NOMO-1 treated with DMSO at 0.1 percent for 48 hours (cell line): ENCODE data around the gene FAM3A.

Experiments used
- DNase-seq: peaks from one replicate; lab custom pipeline; 2025; ENCODE audit not compliant: unreplicated experiment; lab: John Stamatoyannopoulos, UW

FAM3A gene

GRCh38 chrX:154481911-154482601 lies 34.0 kb downstream of the FAM3A start:
- DNase-seq, result no peak

GRCh38 chrX:154481195-154481594 lies 34.8 kb downstream of the FAM3A start:
- DNase-seq, result no peak

DNA sequence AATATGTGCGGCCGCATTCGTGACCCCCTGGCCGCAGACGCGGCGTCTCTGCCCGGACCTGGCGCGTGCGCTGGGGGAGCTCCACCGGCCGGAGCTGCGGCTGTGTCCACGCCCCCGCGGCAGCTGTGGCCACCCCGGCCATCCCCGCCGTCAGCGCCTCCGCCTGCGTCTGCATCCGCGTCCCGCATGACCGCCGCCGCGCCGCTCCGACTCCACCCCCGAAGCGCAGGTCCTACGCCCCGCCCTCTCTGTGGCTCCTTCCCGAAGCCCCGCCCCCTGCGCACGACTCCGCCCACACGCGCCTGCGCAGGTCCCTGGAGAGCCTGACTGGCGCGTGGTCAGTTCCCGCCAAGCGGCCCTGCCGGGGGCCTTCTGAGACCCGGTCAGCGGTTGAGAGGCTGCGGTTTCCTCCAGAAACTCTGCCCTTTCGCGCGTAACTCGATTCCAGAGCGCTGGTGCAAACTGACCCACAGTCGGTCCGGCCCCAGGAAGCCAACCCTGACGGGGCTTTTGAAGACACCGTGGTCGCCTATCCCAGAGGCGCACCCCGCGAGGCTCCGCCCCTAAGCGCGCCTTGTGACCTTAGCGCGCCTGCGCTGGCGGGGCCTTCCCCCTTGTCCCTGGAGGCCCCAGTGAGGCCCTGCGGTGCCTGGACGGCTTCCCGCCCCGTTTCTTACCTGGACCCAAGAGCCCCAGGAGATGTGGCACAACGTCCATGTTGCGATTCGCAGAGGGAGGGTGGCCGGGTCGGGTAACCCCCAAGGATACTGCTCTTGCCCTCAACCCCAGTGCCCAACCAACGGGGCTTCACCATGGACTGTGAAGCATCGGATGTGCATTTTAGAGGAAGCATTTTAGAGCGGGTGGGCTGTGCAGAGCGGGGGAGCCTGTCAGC lies 37.1 kb downstream of the FAM3A start, which contains the start of gene LAGE3:
TSS of gene LAGE3 (minus strand) at position 554 of the 895 bp plus-strand sequence. CDS start at position 188, 366 bp downstream.
- DNase-seq, result peak; percentile 78

- DNase-seq, result no peak
Measured at GRCh38 chrX:154477891-154478477, 38.0 kb downstream of the FAM3A start.

- DNase-seq, result no peak
Measured at GRCh38 chrX:154476821-154477220, 39.2 kb downstream of the FAM3A start.

DNA sequence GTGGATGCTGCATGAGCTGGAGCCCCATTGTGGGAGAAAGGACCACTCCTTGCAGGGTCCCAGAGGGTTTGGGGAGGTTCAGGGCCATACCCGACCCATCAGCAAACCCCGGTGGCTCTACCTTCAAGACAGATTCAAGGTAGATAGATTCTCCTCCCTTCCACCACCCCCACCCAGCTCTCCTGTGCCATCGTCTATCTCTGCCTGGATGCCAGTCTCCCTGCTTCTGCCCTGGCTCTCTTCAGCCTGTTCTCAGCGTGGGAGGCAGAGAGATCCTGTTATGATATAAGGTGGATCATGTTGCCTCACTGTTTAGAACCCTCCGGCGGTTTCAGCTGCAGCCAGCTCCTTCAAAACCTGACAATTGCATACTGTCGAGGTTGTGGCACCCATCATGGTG lies 42.3 kb downstream of the FAM3A start:
- DNase-seq, result no peak

DNA sequence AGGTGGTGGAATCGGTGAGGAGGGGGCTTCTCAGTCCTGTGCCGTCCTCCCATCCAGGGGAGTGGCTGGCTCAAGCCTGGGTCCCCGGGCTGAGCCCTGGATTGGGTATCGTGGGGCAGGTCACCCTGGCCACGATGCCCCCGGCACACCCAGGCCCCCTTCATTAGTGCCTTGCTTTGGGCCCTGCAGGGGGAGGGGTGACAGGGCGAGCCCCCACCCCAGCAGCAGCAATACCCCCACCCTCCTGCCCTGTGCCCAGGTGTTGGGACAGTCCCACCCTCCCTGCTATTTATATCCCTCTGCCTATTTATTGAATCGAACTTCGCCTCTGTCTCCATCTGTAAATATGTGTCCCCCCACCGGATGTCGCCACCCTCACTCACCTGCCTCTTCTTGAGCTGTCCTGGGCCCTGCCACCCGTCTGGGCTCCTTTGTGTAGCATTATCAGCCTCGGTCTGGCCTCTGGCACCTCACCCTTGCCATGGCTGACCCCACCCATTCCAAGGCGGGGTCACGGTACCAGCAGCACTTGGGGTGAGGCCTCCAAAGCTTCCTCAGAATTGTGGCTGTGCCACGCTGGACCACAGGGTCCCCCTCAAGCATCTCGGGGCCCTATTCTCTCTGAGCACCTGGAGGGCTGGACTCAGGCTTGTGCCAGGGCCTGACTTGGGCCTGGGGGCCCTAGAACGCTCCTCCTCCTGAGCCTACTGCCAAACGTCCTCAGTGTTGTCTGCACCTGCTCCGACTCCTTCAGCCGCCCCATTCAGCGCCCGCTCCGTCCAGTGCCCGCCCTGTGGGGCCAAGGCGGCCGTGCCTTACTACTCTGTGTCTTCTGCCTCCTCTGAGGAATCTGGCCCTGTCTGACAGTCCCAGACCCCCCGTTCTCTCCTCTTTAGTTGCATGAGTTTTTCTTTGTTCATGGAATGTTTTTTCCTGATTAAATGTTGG lies 43.1 kb downstream of the FAM3A start:
- no peak for DNase-seq

DNA sequence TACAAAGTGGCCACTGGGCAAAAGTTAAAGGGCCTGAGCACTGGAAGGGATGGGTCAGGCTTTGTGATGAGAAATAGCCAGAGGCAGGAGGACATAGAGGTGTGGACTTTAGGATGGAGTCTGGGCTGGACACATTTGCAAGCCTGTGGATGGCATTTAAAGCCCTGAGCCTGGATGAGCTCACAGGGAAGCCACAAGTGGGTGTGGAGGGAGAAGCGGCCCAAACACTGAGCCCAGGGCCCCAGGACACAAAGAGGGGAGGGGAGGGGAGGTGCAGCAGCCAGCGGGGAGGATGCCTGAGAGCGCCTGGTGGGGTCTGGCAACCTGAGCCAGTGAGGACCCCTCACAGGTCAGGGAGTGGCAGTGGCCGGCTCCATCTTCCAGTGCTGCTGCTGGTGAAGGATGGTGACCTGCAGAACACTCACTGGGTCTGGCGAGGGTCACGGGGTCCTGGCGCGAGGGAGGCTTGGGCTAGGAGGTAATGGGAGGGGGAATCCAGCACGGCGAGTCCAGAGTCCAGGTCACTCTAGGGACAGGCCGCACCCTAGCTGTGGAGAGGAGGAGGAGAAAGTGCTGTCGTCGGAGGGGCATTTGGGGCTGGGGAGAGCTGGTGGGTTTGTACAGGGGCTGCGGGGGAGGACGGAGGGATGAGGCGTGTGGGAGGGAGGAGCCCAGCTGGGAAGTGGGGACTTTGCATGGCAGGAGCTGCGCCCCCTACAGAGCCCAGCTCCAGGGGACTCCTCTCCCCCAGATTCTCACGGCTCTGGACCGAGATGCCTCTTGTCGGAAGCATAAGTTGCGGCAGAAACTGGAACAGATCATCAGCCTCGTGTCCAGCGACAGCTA lies 44.0 kb downstream of the FAM3A start:
- DNase-seq, result no peak

GRCh38 chrX:154470914-154471568 lies 45.0 kb downstream of the FAM3A start:
- DNase-seq, result no peak

DNA sequence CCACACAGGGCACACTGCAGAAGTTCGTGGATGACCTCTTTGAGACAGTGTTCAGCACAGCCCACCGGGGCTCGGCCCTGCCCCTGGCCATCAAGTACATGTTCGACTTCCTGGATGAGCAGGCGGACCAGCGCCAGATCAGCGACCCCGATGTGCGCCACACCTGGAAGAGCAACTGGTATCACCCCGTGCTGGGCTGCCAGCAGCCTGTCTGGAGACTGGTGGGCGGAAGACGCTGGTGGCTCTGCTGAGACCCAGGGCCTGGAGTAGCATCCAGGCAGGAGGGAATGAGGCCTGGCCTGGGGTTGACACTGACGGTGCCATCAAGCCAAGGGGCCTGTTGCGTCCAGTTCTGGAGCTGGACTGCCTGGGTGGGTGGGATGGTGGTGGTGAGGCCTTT lies 45.6 kb downstream of the FAM3A start:
- DNase-seq, result no peak

DNA sequence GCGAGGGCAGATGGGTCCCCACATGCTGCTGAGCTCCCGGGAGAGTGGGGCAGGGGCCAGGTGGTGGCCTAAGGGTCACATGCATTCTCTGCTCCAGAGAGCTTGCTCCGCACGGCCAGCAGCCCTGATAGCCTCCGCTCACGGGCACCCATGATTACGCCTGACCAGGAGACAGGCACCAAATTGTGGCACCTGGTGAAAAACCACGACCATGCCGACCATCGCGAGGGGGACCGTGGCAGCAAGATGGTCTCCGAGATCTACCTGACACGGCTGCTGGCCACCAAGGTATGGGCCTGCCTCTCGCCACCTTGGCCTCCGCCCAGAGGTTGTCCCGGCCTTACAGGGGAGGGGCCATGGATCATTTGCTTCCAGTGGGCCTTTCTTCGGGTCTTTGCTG lies 46.2 kb downstream of the FAM3A start:
- no peak for DNase-seq

DNA sequence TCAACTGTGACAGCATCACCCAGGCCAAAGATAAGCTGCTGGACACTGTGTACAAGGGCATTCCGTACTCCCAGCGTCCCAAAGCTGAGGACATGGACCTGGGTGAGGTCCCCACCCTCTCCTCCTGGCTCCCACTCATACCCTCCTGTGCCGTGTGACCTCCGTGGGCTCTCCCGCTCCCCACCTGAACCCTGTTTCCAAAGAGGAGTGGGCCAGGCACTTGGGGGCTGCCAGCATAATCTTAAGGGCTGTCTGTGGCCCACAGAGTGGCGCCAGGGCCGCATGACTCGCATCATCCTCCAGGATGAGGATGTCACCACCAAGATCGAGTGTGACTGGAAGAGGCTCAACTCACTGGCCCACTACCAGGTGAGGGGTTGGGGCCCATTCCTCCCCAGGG lies 46.9 kb downstream of the FAM3A start:
- DNase-seq, result no peak

- DNase-seq, result no peak
Measured at GRCh38 chrX:154468217-154468616, 47.8 kb downstream of the FAM3A start.

DNA sequence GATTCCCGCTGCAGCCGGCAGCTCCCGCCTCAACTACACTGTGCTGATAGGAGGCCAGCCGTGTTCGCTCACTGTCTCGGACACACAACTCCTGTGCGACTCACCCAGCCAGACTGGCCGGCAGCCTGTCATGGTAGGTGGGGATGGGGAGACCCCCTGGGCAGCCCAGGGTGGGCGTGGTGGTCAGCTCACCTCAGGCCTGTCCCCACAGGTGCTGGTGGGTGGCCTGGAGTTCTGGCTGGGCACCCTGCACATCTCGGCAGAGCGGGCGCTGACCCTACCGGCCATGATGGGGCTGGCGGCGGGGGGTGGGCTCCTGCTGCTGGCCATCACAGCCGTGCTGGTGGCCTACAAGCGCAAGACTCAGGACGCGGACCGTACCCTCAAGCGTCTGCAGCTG lies 48.5 kb downstream of the FAM3A start:
- DNase-seq, result no peak

DNA sequence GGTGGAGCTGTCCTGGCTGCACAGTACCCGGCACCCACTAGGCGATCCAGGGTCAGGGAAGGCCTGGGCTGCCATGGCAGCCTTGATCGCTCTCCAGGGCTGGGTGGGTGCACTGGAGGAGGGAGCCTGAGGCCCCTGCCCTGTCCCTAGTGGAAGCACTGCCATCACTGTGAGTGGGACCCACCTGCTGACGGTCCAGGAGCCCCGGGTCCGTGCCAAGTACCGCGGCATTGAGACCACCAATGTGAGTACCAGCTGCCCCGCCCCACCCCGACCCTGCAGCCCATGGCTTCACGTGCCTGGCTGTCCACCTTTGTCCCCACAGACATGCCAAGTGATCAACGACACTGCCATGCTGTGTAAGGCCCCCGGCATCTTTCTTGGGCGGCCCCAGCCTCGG lies 49.1 kb downstream of the FAM3A start:
- DNase-seq, result no peak

DNA sequence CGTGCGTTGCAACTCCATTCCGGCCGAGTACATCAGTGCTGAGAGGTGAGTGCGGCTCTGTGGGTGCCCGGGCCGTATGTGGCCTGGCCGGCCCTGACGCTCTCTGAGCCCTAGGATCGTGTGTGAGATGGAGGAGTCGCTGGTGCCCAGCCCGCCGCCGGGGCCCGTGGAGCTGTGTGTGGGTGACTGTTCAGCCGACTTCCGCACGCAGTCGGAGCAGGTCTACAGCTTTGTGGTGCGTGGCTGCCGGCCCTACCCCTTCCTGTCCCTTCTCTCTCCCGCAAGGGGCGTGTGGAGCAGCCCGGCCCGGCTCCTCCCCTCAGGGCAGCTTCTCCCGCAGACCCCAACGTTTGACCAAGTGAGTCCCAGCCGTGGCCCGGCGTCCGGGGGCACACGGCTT lies 50.0 kb downstream of the FAM3A start:
- DNase-seq, result no peak

DNA sequence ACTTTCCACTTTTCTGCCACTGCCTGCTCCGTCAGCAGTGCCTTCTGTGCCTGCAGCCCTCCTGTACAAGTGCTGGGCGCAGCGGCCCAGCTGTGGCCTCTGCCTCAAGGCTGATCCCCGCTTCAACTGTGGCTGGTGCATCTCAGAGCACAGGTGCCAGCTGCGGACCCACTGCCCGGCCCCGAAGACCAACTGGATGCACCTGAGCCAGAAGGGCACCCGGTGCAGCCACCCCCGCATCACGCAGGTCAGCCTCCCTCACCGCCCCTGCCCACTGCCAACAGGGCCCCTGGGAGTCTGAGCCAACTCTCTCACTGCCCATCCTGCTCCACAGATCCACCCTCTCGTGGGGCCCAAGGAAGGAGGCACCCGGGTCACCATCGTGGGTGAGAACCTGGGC lies 50.4 kb downstream of the FAM3A start:
- DNase-seq, result no peak

DNA sequence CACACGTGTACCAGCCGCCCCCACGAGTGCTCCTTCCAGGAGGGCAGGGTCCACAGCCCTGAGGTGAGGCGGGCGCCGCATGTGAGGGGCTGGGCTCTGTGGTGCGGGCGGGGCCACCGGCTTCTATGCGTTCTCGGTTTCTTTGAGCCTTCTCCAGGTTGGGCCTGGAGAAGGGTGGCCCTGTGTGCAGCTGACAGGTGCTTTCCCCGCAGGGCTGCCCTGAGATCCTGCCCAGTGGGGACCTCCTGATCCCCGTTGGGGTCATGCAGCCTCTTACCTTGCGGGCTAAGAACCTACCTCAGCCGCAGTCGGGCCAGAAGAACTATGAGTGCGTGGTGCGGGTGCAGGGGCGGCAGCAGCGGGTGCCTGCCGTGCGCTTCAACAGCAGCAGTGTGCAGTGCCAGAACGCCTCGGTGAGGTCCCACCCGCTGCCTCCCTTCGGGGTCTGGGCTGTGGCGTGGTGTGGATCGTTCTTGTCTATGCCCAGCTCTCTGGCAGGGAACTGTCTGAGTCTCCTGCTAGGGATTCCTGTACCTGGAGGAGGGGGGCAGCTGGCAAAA lies 51.1 kb downstream of the FAM3A start:
- no peak for DNase-seq

GRCh38 chrX:154463611-154464220 lies 52.3 kb downstream of the FAM3A start:
- DNase-seq, result no peak
